ENCODE data around the gene MIER2.
"Not testable (repeated sequence)": the region's sequence is repeated elsewhere in the genome, so short reads cannot be mapped to it uniquely, and the experiment has no call there.

Gene MIER2

GRCh38 chr19:355536-355935, 10.9 kb upstream of the MIER2 start:
- DNase-seq (ENCODE audit: low read depth): not testable (repeated sequence)

GRCh38 chr19:355134-355533, 10.5 kb upstream of the MIER2 start:
- no peak for DNase-seq (ENCODE audit: low read depth)

- no peak for DNase-seq (ENCODE audit: low read depth)
These were observed 7.5 kb upstream of the MIER2 start for GRCh38 chr19:351976-352625.

GRCh38 chr19:347946-348861, 3.6 kb upstream of the MIER2 start:
- no peak for DNase-seq (ENCODE audit: low read depth)

GRCh38 chr19:345320-345879, 804 bp upstream of the MIER2 start:
- DNase-seq (ENCODE audit: low read depth): no peak

- no peak for DNase-seq (ENCODE audit: low read depth)
These were observed 513 bp downstream of the MIER2 start for GRCh38 chr19:343941-344624.

GRCh38 chr19:343451-343931, 1.1 kb downstream of the MIER2 start:
- DNase-seq (ENCODE audit: low read depth): peak; percentile 25

GRCh38 chr19:342801-343421, 1.7 kb downstream of the MIER2 start:
- DNase-seq (ENCODE audit: low read depth): peak; percentile 64

- no peak for DNase-seq (ENCODE audit: low read depth)
These were observed 2.5 kb downstream of the MIER2 start for GRCh38 chr19:342128-342455.

GRCh38 chr19:341386-342127, 3.0 kb downstream of the MIER2 start:
- DNase-seq (ENCODE audit: low read depth): no peak

GRCh38 chr19:340620-341385, 3.8 kb downstream of the MIER2 start:
- DNase-seq (ENCODE audit: low read depth): no peak

GRCh38 chr19:339262-339887, 5.2 kb downstream of the MIER2 start:
- DNase-seq (ENCODE audit: low read depth): no peak

GRCh38 chr19:338421-338820, 6.2 kb downstream of the MIER2 start:
- DNase-seq (ENCODE audit: low read depth): no peak

- no peak for DNase-seq (ENCODE audit: low read depth)
These were observed 8.5 kb downstream of the MIER2 start for GRCh38 chr19:336067-336614.

GRCh38 chr19:335486-336066, 9.0 kb downstream of the MIER2 start:
- DNase-seq (ENCODE audit: low read depth): no peak

- no peak for DNase-seq (ENCODE audit: low read depth)
These were observed 9.5 kb downstream of the MIER2 start for GRCh38 chr19:335072-335471.

- no peak for DNase-seq (ENCODE audit: low read depth)
These were observed 10.1 kb downstream of the MIER2 start for GRCh38 chr19:334296-335071.

- DNase-seq (ENCODE audit: low read depth): no peak
These were observed 14.1 kb downstream of the MIER2 start for GRCh38 chr19:330503-330902.

- no peak for DNase-seq (ENCODE audit: low read depth)
These were observed 14.7 kb downstream of the MIER2 start for GRCh38 chr19:329876-330275.

All from fibroblast of gingiva (primary cell).